ENCODE data around the gene SASH1.

GRCh38 chr6:148324297-148324985, 18.2 kb upstream of the SASH1 start:
- no peak for TF ChIP-seq CTCF (IDR thresholded peaks at IDR 0.05)
- TF ChIP-seq EZH2 (IDR thresholded peaks at IDR 0.05), result no peak
